Muscle layer of colon (tissue), 2 donors: ENCODE measurements around the gene C19orf38.
A peak's percentile ranks its signal among the peaks of the same experiment; 100 is the strongest.
"Not testable (repeated sequence)": the region's sequence is repeated elsewhere in the genome, so short reads cannot be mapped to it uniquely, and the experiment has no call there.

ENCODE experiments used
- H3K27ac ChIP-seq: one replicate; pipeline ENCODE4 v1.7.0; 2013; ENCODE audit warnings: low read depth, mild to moderate bottlenecking, low read length, moderate library complexity
- H3K27me3 ChIP-seq, 2 donors: one replicate each; pipeline ENCODE4 v1.7.0; 2013; ENCODE audit warnings: low read length in 2 of 2, mild to moderate bottlenecking in 2 of 2; ENCODE audit not compliant: insufficient read depth in 2 of 2, control insufficient read depth in 1 of 2
- H3K36me3 ChIP-seq: one replicate; pipeline ENCODE4 v1.7.0; 2013; ENCODE audit warnings: mild to moderate bottlenecking, low read length; ENCODE audit not compliant: insufficient read depth
- H3K4me1 ChIP-seq: one replicate; pipeline ENCODE4 v1.7.0; 2013; ENCODE audit warnings: mild to moderate bottlenecking, low read length; ENCODE audit not compliant: insufficient read depth
- H3K4me3 ChIP-seq, 2 donors: one replicate each; pipeline ENCODE4 v1.7.0; 2013; ENCODE audit warnings: low read length in 2 of 2, low read depth in 1 of 2, mild to moderate bottlenecking in 1 of 2, moderate library complexity in 1 of 2
- H3K9ac ChIP-seq: one replicate; pipeline ENCODE4 v1.7.0; 2013; ENCODE audit warnings: low read length
- H3K9me3 ChIP-seq: one replicate; pipeline ENCODE4 v1.7.0; 2013; ENCODE audit warnings: mild to moderate bottlenecking, low read length
- donor health status: abdominal sarcoma.
- donor health status: Adenocarcinoma of cecum.

C19orf38 gene

DNA sequence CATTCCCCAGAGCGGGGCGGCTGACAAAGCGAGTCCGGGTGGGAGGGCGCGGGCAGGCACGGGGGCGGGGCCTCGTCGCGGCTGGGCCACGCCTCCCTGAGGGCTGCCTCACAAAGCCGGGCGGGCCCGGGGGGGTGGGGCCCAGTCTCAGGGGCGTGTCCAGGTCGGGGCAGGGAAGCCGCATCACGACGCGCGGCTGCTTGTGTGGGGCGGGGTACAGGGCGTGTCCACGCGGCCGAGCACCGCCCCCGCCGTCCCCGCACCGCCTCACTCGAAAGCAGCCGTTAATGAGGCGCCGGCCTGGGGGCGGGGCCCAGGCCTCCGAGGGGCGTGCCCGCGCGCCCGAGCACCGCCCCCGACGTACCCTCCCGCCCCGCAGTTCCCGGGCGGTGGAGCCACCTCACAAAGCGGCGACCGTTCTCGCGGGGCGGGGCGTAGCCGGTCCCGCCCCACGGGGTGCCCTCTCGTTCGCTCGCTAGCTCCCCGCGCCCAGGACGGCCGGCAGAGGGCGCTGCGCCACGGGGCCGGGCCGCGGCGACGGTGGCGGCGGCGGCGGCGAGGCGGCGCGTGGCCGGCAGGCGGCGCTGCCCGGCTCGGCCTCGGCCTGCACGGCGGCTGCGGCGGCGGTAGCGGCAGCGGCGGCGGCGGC, 22.9 kb downstream of the C19orf38 start, which contains the start of gene CARM1:
TSS of gene CARM1 (plus strand) at position 599 of the 649 bp plus-strand sequence. CDS start 150 bp downstream, outside the sequence.
- Histone ChIP-seq H3K9me3 (no peaks in the 10 kb centered on the region), H3K4me1 (peaks cover 14% of the 10 kb centered on the region), H3K27me3 (no peaks in the 10 kb centered on the region), H3K36me3 (no peaks in the 10 kb centered on the region), H3K9ac (peak within 1 kb of the TSS; percentile 71), H3K4me3 (peak within 1 kb of the TSS; percentile 66 to 84), H3K27ac (peak within 1 kb of the TSS; percentile 86)

DNA sequence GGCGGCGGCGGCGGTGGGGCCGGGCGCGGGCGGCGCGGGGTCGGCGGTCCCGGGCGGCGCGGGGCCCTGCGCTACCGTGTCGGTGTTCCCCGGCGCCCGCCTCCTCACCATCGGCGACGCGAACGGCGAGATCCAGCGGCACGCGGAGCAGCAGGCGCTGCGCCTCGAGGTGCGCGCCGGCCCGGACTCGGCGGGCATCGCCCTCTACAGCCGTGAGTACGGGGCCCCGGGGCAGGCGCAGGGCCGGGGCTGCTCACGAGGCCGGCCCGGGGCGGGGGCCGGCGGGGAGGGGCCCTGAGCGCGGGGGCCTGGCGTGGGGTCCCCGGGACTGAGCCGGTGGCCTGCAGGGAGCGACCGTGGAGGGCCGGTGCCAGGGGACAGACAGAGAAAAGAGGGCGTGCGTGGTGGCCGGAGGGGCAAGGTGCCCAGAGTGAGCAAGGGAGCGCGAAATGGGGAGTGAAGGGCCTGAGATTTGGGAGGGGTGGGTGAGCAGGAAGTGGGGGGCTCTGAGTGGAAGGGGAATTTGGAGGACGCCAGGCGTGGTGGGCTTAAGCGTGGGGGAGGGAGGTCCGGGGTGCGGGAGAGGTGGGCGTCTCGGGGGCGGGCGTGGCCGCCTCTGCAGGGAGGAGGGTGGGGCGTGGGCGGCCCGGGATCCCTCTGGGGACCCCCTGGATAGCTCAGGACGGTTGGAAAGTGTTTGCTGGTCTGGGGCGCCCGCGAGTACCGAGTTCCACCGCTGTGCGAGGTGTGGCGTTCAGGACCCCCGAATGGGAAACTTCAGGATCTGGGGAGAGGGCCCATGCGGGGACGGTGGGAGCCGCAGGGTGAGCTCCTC, 23.7 kb downstream of the C19orf38 start:
- Histone ChIP-seq H3K4me3 (peak overlapping the region; percentile 66 to 84), H3K27ac (peak overlapping the region; percentile 78), H3K36me3 (no peaks in the 10 kb centered on the region), H3K27me3 (no peaks in the 10 kb centered on the region), H3K9ac (peak overlapping the region; percentile 71), H3K9me3 (no peaks in the 10 kb centered on the region), H3K4me1 (peaks cover 22% of the 10 kb centered on the region)

DNA sequence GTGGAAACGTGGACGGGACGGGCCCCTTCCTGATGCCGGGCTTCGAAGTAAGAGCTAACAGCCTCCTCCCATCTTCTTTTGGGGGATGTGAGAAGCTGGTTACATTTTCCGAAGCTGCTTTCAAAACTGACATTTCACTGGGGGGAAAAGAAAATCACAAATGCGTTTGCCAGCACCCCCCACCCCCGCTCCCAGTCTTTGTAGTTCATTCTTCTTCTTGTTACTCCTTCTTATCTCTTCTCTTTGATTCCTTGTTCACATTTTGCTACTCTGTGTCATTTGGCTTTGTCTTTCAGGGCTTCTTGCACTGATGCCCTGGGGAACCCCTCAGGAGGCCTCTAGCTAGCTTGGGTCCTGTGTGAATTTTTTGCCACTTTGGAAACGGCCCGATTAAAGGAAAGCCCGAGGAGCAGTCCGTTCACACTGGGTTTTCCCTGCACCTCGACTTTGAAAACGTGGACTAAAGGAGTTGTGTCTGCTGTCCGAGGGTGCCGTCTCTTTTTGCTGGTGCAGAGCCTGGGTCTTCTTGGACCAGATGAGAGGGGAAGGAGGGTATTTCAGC, 24.4 kb downstream of the C19orf38 start:
- H3K27ac ChIP-seq, result peak overlapping the region; percentile 78
- H3K4me3 ChIP-seq, result peak overlapping the region; percentile 66 to 84
- H3K27me3 ChIP-seq, result no peaks in the 10 kb centered on the region
- no peaks in the 10 kb centered on the region for H3K36me3 ChIP-seq
- H3K9me3 ChIP-seq, result no peaks in the 10 kb centered on the region
- H3K9ac ChIP-seq, result peak overlapping the region; percentile 71
- H3K4me1 ChIP-seq, result peaks cover 23% of the 10 kb centered on the region

DNA sequence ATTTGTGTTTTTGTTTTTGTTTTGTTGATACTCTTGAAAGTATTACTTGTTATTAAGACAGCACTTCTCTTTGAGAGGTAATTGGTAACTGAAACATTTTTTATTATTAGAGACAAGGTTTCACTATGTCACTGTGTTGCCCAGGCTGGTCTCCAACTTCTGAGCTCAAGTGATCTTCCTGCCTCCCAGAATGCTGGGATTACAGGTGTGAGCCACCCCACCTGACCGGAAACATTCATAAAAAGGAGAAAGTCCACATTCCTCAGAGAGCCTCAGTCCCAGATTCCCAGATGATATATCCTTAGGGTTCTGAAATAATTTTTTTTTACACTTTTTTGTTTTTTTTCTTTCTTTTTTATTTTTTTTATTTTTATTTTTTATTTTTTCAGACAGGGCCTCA, 25.8 kb downstream of the C19orf38 start:
- Histone ChIP-seq H3K4me3 (no peak overlapping the region), H3K9ac (no peak overlapping the region), H3K9me3 (no peaks in the 10 kb centered on the region), H3K4me1 (peaks cover 30% of the 10 kb centered on the region), H3K27me3 (no peaks in the 10 kb centered on the region), H3K27ac (no peak overlapping the region), H3K36me3 (no peaks in the 10 kb centered on the region)

- no peak overlapping the region for H3K4me3 ChIP-seq
- peak overlapping the region; percentile 32 for H3K27ac ChIP-seq
- no peaks in the 10 kb centered on the region for H3K27me3 ChIP-seq
- peaks cover 35% of the 10 kb centered on the region for H3K4me1 ChIP-seq
- no peaks in the 10 kb centered on the region for H3K9me3 ChIP-seq
- no peaks in the 10 kb centered on the region for H3K36me3 ChIP-seq
- H3K9ac ChIP-seq, result no peak overlapping the region
Observed at GRCh38 chr19:10876459-10877240, 28.4 kb downstream of the C19orf38 start.

- not testable (repeated sequence) for H3K27ac ChIP-seq, H3K36me3 ChIP-seq, H3K4me3 ChIP-seq, H3K27me3 ChIP-seq, H3K9ac ChIP-seq, H3K9me3 ChIP-seq
- peaks cover 40% of the 10 kb centered on the region for H3K4me1 ChIP-seq
Observed at GRCh38 chr19:10877608-10878007, 29.4 kb downstream of the C19orf38 start.

DNA sequence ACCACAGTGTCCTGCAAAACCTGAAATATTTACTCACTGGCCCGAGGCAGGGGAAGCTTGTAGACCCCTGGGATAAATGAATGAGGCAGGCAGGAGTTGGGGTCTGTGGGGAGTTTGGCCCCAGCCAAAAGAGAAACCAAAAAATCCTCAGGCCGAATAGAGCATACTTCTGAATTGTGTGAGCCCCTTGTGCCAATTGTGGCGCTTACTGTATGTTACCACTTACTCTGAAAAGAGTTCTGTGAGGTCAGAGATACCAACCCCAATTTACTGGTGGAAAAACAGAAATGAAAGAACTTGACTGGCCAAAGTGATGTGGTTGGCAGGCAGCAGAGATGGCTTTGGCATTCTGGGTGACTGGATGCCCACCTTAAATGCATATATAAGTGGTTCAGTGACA, 30.0 kb downstream of the C19orf38 start:
- Histone ChIP-seq H3K27me3 (no peaks in the 10 kb centered on the region), H3K36me3 (no peaks in the 10 kb centered on the region), H3K4me1 (peaks cover 33% of the 10 kb centered on the region), H3K4me3 (no peak overlapping the region), H3K9me3 (no peaks in the 10 kb centered on the region), H3K27ac (no peak overlapping the region), H3K9ac (no peak overlapping the region)

DNA sequence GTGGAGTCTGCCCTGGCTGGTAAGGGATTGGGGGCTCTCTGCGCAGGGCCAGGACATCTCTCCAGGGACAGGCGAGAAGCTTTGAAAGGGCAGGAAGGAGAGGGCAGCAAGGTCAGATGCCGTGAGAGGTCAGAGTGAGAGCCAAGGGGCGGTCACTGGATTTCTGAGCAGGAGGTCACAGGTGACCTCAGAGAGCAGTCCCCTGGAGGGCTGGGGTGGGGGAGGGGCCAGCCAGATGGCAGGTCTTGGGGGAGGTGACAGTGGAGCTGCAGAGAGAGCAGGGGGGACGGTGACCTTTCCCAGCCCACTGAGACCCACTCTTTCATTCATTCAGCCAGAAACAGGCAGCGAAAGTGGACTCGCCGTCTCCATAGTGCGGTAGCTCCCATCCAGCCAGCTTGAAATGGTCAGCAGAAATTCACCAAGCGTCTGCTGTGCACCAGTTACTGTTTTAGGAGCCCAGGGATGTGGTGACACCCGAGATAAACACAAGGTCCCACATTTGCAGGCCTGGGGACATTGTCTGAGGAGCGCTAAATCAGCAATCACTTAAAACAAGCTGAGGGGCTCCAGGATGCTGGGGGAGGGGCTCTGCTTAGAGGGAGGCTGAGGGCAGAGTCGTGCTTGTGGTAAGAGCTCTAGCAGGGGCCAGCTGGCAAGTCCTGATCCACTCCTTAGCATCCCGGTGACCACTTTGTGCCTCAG, 33.3 kb downstream of the C19orf38 start:
- no peak overlapping the region for H3K4me3 ChIP-seq
- no peaks in the 10 kb centered on the region for H3K9me3 ChIP-seq
- no peak overlapping the region for H3K9ac ChIP-seq
- peaks cover 44% of the 10 kb centered on the region for H3K4me1 ChIP-seq
- no peaks in the 10 kb centered on the region for H3K36me3 ChIP-seq
- no peak overlapping the region for H3K27ac ChIP-seq
- H3K27me3 ChIP-seq, result no peaks in the 10 kb centered on the region

DNA sequence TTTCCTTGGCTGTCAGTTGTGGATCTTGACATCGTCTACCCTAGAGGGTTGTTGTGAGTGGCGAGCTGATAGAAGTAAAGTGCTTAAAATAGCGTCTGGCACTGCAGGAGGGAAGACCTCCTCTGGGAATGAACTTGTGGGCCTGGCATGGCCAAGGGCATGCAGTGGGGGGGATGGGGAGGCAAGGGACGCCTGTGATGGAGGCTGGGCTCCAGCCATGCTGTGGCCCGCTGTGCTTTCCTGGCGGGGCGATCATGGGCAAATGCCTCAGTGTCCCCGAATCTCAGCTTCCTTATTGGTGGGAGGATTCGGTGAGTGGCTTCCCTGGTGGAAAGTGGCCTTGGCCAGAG, 33.9 kb downstream of the C19orf38 start:
- Histone ChIP-seq H3K4me1 (peaks cover 38% of the 10 kb centered on the region), H3K27ac (no peak overlapping the region)

GRCh38 chr19:10884274-10884673, 36.1 kb downstream of the C19orf38 start:
- no peak overlapping the region for H3K27ac ChIP-seq
- H3K27me3 ChIP-seq, result no peaks in the 10 kb centered on the region
- H3K4me1 ChIP-seq, result peaks cover 48% of the 10 kb centered on the region
- no peaks in the 10 kb centered on the region for H3K9me3 ChIP-seq
- H3K36me3 ChIP-seq, result no peaks in the 10 kb centered on the region
- no peak overlapping the region for H3K9ac ChIP-seq
- H3K4me3 ChIP-seq, result no peak overlapping the region

More for the DNA sequence above, 33.9 kb downstream of the C19orf38 start:
- no peak overlapping the region for H3K9ac ChIP-seq
- no peaks in the 10 kb centered on the region for H3K27me3 ChIP-seq
- H3K9me3 ChIP-seq, result no peaks in the 10 kb centered on the region
- H3K36me3 ChIP-seq, result no peaks in the 10 kb centered on the region
- no peak overlapping the region for H3K4me3 ChIP-seq
